Ascending aorta (tissue), 2 donors: Measurements from ENCODE around the gene RAB9A. TPM values are rescaled to one million over a fixed set of nuclear protein-coding genes. Genes with fewer than 3 reads are reported as not detected.

ENCODE experiments used
- DNase-seq, 2 donors: peaks; one replicate each; pipeline ENCODE4 v3.0.0-alpha.2; 2019; ENCODE audit warnings: low spot score in 2 of 2
- H3K27ac ChIP-seq, 2 donors: fragments of 200-600 bp; sonication (generic); one replicate each; pipeline ENCODE4 v1.5.1; 2016 to 2017; ENCODE audit warnings: mild to moderate bottlenecking in 1 of 2
- H3K27me3 ChIP-seq: fragments of 200-600 bp; sonication (generic); one replicate; pipeline ENCODE4 v1.5.1; 2017
- H3K36me3 ChIP-seq, 2 donors: fragments of 200-600 bp; sonication (generic); one replicate each; pipeline ENCODE4 v1.5.1; 2016
- H3K4me1 ChIP-seq, 2 donors: fragments of 200-600 bp; sonication (generic); one replicate each; pipeline ENCODE4 v1.5.1; 2016 to 2017; ENCODE audit warnings: mild to moderate bottlenecking in 1 of 2
- H3K4me3 ChIP-seq, 2 donors: fragments of 200-600 bp; sonication (generic); one replicate each; pipeline ENCODE4 v1.5.1; 2016 to 2017; ENCODE audit warnings: mild to moderate bottlenecking in 1 of 2
- H3K9me3 ChIP-seq, 2 donors: fragments of 200-600 bp; sonication (generic); one replicate each; pipeline ENCODE4 v1.5.1; 2016
- CTCF ChIP-seq, 3 experiments: fragments of 200-600 bp in 2 of 3; fragments of 450-650 bp in 1 of 3; sonication (generic) in 2 of 3; IDR thresholded peaks; one replicate each; pipeline ENCODE4 v1.5.1; 2016 to 2019; ENCODE audit warnings: antibody characterized with exemption in 3 of 3, mild to moderate bottlenecking in 1 of 3, moderate library complexity in 1 of 3
- intact Hi-C: fragments of 100-400 bp; cut with DNase I; formaldehyde crosslinking; loops from one replicate; pipeline ENCODE4 v1.15.1; 2023
- total RNA-seq: library from RNA; depleted of rRNA; stranded (reverse); fragments of >200 nt; gene quantifications from one replicate; pipeline ENCODE4 v1.1.0, GENCODE V29; 2016

RAB9A gene
- total RNA-seq, 1 donor from 2014 or later, result 1.5 TPM

GRCh38 chrX:13716455-13716854 lies 27.5 kb downstream of the RAB9A start:
- Histone ChIP-seq H3K4me3 (no peak overlapping the region), H3K27ac (no peak overlapping the region), H3K4me1 (no peaks in the 10 kb centered on the region), H3K27me3 (no peaks in the 10 kb centered on the region), H3K36me3 (peaks cover 0 to 52% of the 10 kb centered on the region in 2 donors), H3K9me3 (no peaks in the 10 kb centered on the region)
- no peak for DNase-seq
- no peak for TF ChIP-seq CTCF (IDR thresholded peaks at IDR 0.05)
- intact Hi-C loops, result no loop called here

- peak overlapping the region in 1 of 2 donors; percentile 45 for H3K27ac ChIP-seq
- H3K27me3 ChIP-seq, result no peaks in the 10 kb centered on the region
- intact Hi-C loops, result no loop called here
- H3K4me1 ChIP-seq, result no peaks in the 10 kb centered on the region
- DNase-seq, result no peak
- no peaks in the 10 kb centered on the region for H3K9me3 ChIP-seq
- no peak overlapping the region for H3K4me3 ChIP-seq
- peaks cover 0 to 48% of the 10 kb centered on the region in 2 donors for H3K36me3 ChIP-seq
- no peak for TF ChIP-seq CTCF (IDR thresholded peaks at IDR 0.05)
These were observed 28.0 kb downstream of the RAB9A start for GRCh38 chrX:13716905-13717304.

GRCh38 chrX:13717700-13718472 lies 29.0 kb downstream of the RAB9A start:
- Histone ChIP-seq H3K27ac (peak overlapping the region; percentile 45 to 46), H3K9me3 (no peaks in the 10 kb centered on the region), H3K4me3 (no peak overlapping the region), H3K27me3 (no peaks in the 10 kb centered on the region), H3K36me3 (peaks cover 0 to 39% of the 10 kb centered on the region in 2 donors), H3K4me1 (no peaks in the 10 kb centered on the region)
- no peak for DNase-seq
- TF ChIP-seq CTCF (IDR thresholded peaks at IDR 0.05), result no peak
- intact Hi-C loops, result no loop called here

- Histone ChIP-seq H3K4me1 (no peaks in the 10 kb centered on the region), H3K36me3 (peaks cover 0 to 29% of the 10 kb centered on the region in 2 donors), H3K9me3 (no peaks in the 10 kb centered on the region), H3K27ac (no peak overlapping the region), H3K4me3 (no peak overlapping the region), H3K27me3 (no peaks in the 10 kb centered on the region)
- no peak for DNase-seq
- TF ChIP-seq CTCF (IDR thresholded peaks at IDR 0.05), result no peak
- intact Hi-C loops, result no loop called here
These were observed 30.4 kb downstream of the RAB9A start for GRCh38 chrX:13719192-13719856.

GRCh38 chrX:13721371-13721770 lies 32.4 kb downstream of the RAB9A start:
- no peak for TF ChIP-seq CTCF (IDR thresholded peaks at IDR 0.05)
- no peak for DNase-seq
- H3K9me3 ChIP-seq, result no peaks in the 10 kb centered on the region
- H3K36me3 ChIP-seq, result peaks cover 0 to 13% of the 10 kb centered on the region in 2 donors
- intact Hi-C loops, result no loop called here
- H3K27ac ChIP-seq, result no peak overlapping the region
- no peaks in the 10 kb centered on the region for H3K27me3 ChIP-seq
- H3K4me3 ChIP-seq, result no peak overlapping the region
- H3K4me1 ChIP-seq, result no peaks in the 10 kb centered on the region
